ENCODE measurements around the gene SCRN1.

SCRN1 gene

DNA sequence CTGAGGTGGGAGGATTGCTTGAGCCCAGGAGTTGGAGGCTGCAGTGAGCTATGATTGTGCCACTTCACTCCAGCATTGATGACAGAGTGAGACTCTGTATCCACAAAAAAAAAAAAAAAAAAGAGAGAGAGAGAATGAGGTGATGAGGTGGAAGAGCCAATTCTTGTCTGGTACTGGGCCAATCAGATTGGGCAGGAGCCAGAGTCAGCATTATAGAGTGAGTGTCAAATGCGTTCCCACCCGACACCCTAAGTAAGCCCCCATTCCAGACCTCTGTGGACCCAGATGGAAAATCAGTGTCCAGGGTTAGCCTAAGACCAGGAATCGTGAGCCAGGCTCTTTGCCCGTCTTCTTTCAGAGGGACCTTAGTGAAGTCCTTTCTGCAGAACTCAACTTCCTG is 99.3 kb downstream of the SCRN1 start:
- H3K4me1 Mint-ChIP-seq: no peaks in the 10 kb centered on the region
- no peak for DNase-seq
- H3K9me3 Mint-ChIP-seq: no peaks in the 10 kb centered on the region
- no peak for ATAC-seq
- H3K36me3 Mint-ChIP-seq (ENCODE audit: low read depth): no peaks in the 10 kb centered on the region
- peaks cover under 1% of the 10 kb centered on the region for H3K27me3 Mint-ChIP-seq
- H3K4me3 Mint-ChIP-seq: no peak overlapping the region
- no peak overlapping the region for H3K27ac Mint-ChIP-seq

DNA sequence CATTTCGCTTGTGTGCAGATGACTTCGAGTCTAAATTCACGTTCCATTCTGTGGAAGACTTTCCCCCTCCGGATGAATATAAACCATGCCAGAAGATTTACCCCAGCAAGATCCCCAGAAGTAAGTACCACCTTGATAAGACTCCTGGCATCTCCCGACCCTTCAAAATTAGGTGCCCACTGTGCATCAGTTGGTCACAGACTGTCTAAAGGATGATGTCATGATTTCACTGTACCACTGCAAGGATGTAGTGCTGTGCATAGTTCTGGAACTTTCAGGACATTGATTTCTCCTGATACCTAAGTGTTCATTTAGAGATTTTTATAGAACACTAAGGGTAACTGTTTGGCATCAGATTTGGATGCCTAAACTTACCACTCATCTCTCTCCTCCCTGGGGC is 100.3 kb downstream of the SCRN1 start:
- Mint-ChIP-seq H3K4me1 (peaks cover 3% of the 10 kb centered on the region), H3K27me3 (peaks cover 7% of the 10 kb centered on the region), H3K4me3 (no peak overlapping the region), H3K36me3 (ENCODE audit: low read depth) (no peaks in the 10 kb centered on the region), H3K9me3 (no peaks in the 10 kb centered on the region), H3K27ac (no peak overlapping the region)
- DNase-seq (no peak), ATAC-seq (no peak)

DNA sequence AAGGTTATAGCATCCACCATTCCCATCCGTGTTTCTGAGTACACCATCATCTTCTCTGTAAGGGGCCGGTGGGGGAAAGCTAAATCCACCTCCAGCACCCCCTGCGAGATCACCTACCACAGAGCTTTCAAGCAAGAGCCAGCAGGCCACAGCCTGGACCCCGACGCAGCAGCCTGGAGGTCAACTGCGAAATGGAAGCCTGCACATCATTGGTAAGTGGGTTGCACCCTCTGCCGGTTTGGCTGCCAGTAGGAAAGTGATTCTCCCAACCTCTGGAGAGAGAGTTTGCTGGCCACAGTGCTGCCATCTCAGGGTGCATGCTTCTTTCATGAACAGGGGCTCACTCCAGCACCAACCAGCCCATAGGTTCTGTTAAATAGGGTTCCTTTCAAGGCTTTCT is 101.6 kb downstream of the SCRN1 start:
- Mint-ChIP-seq H3K9me3 (no peaks in the 10 kb centered on the region), H3K27ac (no peak overlapping the region), H3K4me1 (peaks cover 8% of the 10 kb centered on the region), H3K27me3 (peaks cover 7% of the 10 kb centered on the region), H3K4me3 (no peak overlapping the region), H3K36me3 (ENCODE audit: low read depth) (no peaks in the 10 kb centered on the region)
- ATAC-seq (no peak), DNase-seq (no peak)

DNA sequence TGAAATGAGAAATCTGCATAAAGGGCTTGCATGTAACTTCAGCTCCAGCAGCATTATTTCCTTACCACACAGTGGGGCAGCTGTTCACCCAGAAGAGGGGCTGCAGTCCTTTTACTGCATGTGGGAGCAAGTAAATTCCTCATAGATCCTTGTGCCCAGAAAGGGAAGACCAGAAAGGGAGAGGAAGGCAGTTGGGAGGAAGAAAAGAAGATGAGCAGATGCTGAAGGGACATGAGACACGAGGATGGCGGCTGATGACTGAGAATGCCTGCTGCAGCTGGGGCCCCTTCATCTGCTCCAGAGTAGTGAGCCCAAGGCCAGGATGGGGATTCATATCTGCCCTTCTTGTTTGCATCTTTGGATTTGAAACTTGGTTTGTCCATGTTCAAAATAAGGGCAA is 102.8 kb downstream of the SCRN1 start:
- Mint-ChIP-seq H3K4me3 (no peak overlapping the region), H3K27ac (no peak overlapping the region), H3K9me3 (no peaks in the 10 kb centered on the region), H3K4me1 (peaks cover 14% of the 10 kb centered on the region), H3K36me3 (ENCODE audit: low read depth) (no peaks in the 10 kb centered on the region), H3K27me3 (peaks cover 9% of the 10 kb centered on the region)
- ATAC-seq (no peak), DNase-seq (no peak)

DNA sequence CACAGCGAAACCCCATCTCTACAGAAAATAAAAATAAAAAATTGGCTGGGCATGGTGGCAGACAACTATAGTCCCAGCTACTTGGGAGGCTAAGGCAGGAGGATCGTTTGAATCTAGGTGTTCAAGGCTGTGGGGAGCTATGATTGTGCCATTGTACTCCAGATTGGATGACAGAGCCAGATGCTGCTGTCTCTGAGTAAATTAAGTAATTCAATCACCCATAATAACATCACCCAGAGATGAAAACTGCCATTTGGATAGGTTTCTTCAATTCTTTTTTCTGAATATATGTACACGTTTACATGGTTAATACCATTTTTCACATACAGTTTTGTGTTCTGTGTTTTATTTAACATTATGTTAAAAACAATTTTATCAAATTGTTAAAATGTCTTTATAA is 104.0 kb downstream of the SCRN1 start:
- H3K4me3 Mint-ChIP-seq: no peak overlapping the region
- H3K27ac Mint-ChIP-seq: no peak overlapping the region
- no peak for DNase-seq
- peaks cover 15% of the 10 kb centered on the region for H3K4me1 Mint-ChIP-seq
- H3K9me3 Mint-ChIP-seq: no peaks in the 10 kb centered on the region
- no peak for ATAC-seq
- peaks cover 13% of the 10 kb centered on the region for H3K27me3 Mint-ChIP-seq
- no peaks in the 10 kb centered on the region for H3K36me3 Mint-ChIP-seq (ENCODE audit: low read depth)

DNA sequence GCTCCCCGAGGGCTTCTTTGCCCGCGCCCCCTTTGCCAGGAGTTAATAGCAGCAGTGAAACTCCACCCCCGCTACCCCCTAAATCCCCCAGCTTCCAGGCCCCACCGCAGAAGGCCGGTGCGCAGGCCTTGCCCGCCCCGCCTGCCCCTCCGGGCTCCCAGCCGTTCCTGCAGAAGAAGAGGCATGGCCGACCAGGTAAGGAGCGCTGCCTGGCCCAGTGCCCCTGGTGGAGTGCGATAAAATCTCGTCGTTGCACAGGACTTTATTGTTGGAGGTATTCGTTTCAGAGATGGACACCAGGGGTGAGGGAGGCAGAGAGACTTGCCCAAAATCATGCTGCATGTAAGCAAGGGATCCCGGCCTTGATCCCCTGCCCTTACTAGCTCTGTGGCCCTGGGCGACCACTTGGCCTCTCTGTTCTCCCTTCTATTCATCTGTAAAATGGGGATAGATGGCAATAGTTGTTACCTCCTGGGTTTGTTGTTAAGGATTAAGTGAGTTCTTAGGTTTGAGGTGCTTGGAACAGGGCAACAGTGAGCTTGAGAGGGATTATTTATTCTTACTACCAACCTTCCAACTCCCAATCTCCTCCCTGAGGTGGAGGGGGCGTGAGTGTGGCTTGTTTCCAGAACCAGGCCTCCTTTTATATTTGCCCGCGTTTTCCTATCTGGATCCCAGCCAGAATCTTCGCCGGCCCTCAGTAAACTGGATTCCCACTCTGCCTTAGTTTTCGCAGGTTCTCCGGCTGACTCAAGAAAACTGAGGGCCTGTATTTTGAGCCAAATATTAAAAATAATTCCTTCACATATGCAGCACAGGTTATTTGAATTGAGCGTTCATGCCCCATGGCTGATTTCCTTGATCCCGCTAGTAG is 105.0 kb downstream of the SCRN1 start:
- ATAC-seq (no peak), DNase-seq (no peak)
- Mint-ChIP-seq H3K4me3 (no peak overlapping the region), H3K36me3 (ENCODE audit: low read depth) (no peaks in the 10 kb centered on the region), H3K27me3 (peaks cover 13% of the 10 kb centered on the region), H3K9me3 (no peaks in the 10 kb centered on the region), H3K27ac (no peak overlapping the region), H3K4me1 (peaks cover 15% of the 10 kb centered on the region)

DNA sequence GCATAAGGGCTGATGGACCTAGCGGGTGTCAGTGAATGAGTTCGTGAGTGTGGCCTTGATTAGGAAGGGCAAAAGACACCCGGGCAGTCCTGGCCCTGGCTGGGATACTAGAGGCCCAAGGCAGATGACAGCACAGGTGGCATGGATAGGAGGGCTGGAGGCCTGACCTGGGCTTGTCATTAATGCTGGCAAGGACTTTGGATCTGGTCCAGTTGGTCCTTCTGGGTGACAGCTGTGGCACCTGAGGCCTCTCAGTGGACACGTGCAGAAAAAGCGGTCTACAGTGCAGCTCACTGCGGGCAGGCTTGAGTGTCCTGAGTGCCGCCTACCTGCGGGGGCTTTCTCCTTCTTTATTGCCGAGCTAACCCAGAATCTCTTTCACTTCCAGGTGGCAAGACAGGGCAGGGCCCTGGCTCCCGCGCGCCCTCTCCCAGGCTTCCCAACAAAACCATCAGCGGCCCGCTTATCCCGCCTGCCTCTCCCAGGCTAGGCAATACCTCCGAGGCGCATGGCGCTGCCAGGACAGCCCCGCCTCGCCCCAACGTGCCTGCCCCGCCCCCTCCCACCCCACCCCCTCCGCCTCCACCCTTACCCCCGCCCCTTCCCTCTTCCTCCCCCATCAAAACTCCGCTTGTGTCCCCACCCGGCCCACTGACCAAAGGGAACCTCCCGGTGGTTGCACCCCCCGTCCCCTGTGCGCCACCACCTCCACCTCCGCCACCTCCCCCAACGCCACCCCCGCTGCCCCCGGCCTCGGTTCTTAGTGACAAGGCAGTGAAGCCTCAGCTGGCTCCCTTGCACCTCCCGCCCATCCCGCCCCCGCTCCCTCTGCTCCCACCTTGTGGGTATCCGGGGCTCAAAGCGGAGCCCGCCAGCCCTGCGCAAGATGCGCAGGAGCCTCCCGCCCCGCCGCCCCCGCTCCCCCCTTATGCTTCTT is 105.9 kb downstream of the SCRN1 start:
- peaks cover 15% of the 10 kb centered on the region for H3K4me1 Mint-ChIP-seq
- H3K27me3 Mint-ChIP-seq: peaks cover 15% of the 10 kb centered on the region
- H3K4me3 Mint-ChIP-seq: no peak overlapping the region
- no peaks in the 10 kb centered on the region for H3K9me3 Mint-ChIP-seq
- no peaks in the 10 kb centered on the region for H3K36me3 Mint-ChIP-seq (ENCODE audit: low read depth)
- ATAC-seq: no peak
- H3K27ac Mint-ChIP-seq: no peak overlapping the region
- DNase-seq: no peak

DNA sequence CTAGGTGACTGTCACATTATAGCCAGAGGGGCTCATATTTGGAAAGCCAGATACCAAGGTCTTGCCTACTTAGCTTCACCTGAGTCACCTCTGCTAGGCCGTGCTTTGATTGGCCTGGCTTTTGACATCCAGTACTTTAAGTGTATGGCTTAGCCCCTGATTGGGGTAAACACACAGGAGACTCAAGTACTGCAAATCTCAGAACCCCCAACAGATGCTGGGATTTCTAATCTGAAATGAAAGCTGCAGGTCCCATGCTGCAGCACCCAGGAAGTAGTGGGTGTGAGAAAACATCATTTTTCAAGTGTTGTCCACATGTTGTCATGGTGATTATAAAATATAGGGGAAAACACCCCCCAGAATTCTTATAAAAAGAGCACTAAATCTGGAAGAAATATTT is 107.1 kb downstream of the SCRN1 start:
- DNase-seq (no peak), ATAC-seq (no peak)
- peaks cover 21% of the 10 kb centered on the region for H3K27me3 Mint-ChIP-seq
- peaks cover 18% of the 10 kb centered on the region for H3K4me1 Mint-ChIP-seq
- no peaks in the 10 kb centered on the region for H3K9me3 Mint-ChIP-seq
- no peak overlapping the region for H3K4me3 Mint-ChIP-seq
- no peak overlapping the region for H3K27ac Mint-ChIP-seq
- no peaks in the 10 kb centered on the region for H3K36me3 Mint-ChIP-seq (ENCODE audit: low read depth)

DNA sequence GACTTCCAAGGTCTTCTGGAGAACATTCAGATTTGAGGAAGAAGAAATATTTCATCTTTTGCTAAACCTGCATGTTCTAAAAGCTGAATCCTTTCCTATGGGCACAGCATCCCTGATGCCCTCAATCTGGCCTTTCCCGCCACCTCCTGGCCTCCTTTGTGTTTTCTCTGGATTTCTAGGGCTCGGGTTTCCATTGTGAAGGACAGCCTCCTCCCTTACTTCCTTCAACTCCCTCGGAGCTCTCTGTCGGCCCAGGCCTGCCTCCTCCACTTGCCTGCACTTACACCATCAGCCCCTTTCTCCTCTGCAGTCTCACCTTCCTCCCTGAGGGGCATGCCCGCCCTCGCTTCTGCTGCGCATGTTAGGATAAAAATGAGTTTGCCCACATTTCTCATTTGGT is 107.9 kb downstream of the SCRN1 start:
- Mint-ChIP-seq H3K4me3 (no peak overlapping the region), H3K9me3 (no peaks in the 10 kb centered on the region), H3K27me3 (peaks cover 21% of the 10 kb centered on the region), H3K27ac (no peak overlapping the region), H3K36me3 (ENCODE audit: low read depth) (no peaks in the 10 kb centered on the region), H3K4me1 (peaks cover 18% of the 10 kb centered on the region)
- no peak for ATAC-seq
- DNase-seq: no peak

GRCh38 chr7:29879609-29880008 is 110.0 kb downstream of the SCRN1 start:
- H3K27me3 Mint-ChIP-seq: peaks cover 18% of the 10 kb centered on the region
- no peaks in the 10 kb centered on the region for H3K9me3 Mint-ChIP-seq
- no peak overlapping the region for H3K4me3 Mint-ChIP-seq
- peaks cover 15% of the 10 kb centered on the region for H3K4me1 Mint-ChIP-seq
- no peaks in the 10 kb centered on the region for H3K36me3 Mint-ChIP-seq (ENCODE audit: low read depth)
- H3K27ac Mint-ChIP-seq: no peak overlapping the region
- ATAC-seq (peak; percentile 91), DNase-seq (peak; percentile 6)

DNA sequence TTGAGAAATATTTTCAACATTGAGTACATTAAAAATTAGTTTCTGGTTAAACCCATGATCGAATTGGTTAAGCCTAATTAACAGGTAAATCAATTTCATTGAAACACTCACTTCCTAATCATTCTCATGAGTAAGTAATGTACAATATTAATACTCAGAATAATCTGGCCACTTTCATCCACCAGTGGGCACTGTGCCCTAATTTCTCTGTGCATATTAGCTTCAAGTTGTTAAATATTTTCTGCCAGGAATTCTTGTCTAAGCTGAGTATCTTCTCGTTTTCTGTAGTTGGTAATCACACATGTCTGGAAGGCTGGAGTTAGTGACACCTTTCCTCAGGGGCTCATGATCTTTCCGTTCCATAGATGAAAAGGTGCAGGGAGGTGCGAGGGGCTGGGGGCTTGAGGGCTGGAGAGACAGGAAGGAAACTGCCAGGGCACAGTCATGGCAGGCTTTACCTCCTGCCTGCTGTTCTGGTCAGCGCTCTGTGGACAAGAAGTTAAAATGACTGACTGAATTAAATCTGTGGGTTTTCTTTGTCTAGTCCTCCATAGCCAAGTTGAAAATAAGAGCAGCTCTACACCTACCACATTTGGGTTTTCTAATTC is 111.4 kb downstream of the SCRN1 start:
- H3K9me3 Mint-ChIP-seq: no peaks in the 10 kb centered on the region
- peaks cover 12% of the 10 kb centered on the region for H3K4me1 Mint-ChIP-seq
- DNase-seq (peak; percentile 13), ATAC-seq (no peak)
- H3K27ac Mint-ChIP-seq: no peak overlapping the region
- no peaks in the 10 kb centered on the region for H3K36me3 Mint-ChIP-seq (ENCODE audit: low read depth)
- H3K27me3 Mint-ChIP-seq: peaks cover 15% of the 10 kb centered on the region
- no peak overlapping the region for H3K4me3 Mint-ChIP-seq

GRCh38 chr7:29877196-29877595 is 112.4 kb downstream of the SCRN1 start:
- ATAC-seq (no peak), DNase-seq (no peak)
- no peaks in the 10 kb centered on the region for H3K9me3 Mint-ChIP-seq
- H3K27ac Mint-ChIP-seq: no peak overlapping the region
- H3K27me3 Mint-ChIP-seq: peaks cover 15% of the 10 kb centered on the region
- no peaks in the 10 kb centered on the region for H3K36me3 Mint-ChIP-seq (ENCODE audit: low read depth)
- H3K4me3 Mint-ChIP-seq: no peak overlapping the region
- peaks cover 6% of the 10 kb centered on the region for H3K4me1 Mint-ChIP-seq

DNA sequence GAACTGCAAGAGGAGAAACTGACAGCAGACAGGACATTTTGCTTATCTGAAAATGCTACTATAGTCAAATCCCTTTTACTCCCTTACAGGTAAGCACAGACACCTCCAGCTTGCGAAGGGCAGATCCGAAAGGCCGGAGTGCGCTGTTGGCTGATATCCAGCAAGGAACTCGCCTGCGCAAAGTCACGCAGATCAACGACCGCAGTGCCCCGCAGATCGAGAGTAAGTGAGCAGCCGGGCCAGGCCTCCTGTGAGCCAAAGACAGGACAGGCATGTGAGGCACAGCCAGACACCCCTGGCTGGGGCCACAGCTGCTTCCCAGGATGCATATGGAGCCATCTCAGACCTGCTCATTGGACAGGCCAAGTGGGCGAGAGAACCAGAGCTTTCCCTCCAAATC is 113.9 kb downstream of the SCRN1 start:
- H3K4me3 Mint-ChIP-seq: no peak overlapping the region
- H3K27ac Mint-ChIP-seq: no peak overlapping the region
- no peak for ATAC-seq
- H3K4me1 Mint-ChIP-seq: peaks cover 4% of the 10 kb centered on the region
- DNase-seq: no peak
- no peaks in the 10 kb centered on the region for H3K9me3 Mint-ChIP-seq
- H3K36me3 Mint-ChIP-seq (ENCODE audit: low read depth): no peaks in the 10 kb centered on the region
- H3K27me3 Mint-ChIP-seq: peaks cover 10% of the 10 kb centered on the region

- no peak overlapping the region for H3K4me3 Mint-ChIP-seq
- no peaks in the 10 kb centered on the region for H3K9me3 Mint-ChIP-seq
Observed at GRCh38 chr7:29873644-29874294, 115.8 kb downstream of the SCRN1 start.

More at GRCh38 chr7:29873644-29874294, 115.8 kb downstream of the SCRN1 start:
- Mint-ChIP-seq H3K4me1 (peaks cover 4% of the 10 kb centered on the region), H3K27me3 (peaks cover 8% of the 10 kb centered on the region), H3K36me3 (ENCODE audit: low read depth) (no peaks in the 10 kb centered on the region), H3K27ac (no peak overlapping the region)
- DNase-seq (no peak), ATAC-seq (no peak)

All from activated naive CD8-positive, alpha-beta T cell treated with anti-CD3 and anti-CD28 coated beads, Interleukin-2, amount 50 U/mL, for 24 hours (primary cell).